Lung (tissue), 12 donors: ENCODE measurements around the gene NNT. TPM values are rescaled to one million over a fixed set of nuclear protein-coding genes. Genes with fewer than 3 reads are reported as not detected.

Experiments used
- ATAC-seq: fragments of 200-7000 bp; cut with Tn5 transposase; one replicate; pipeline ENCODE4 v1.9.1; 2020; ENCODE audit warnings: moderate number of reproducible peaks; ENCODE audit not compliant: insufficient read depth, low FRiP score
- DNase-seq, 3 donors: peaks; one replicate each; pipeline ENCODE4 v3.0.0-alpha.2; 2013 to 2017
- H3K27ac ChIP-seq, 2 donors: one replicate each; pipeline ENCODE4 v1.5.1; 2013; ENCODE audit warnings: mild to moderate bottlenecking in 2 of 2, moderate library complexity in 2 of 2, control low read depth in 1 of 2, inconsistent platforms in 1 of 2, low read depth in 1 of 2, low read length in 1 of 2
- H3K27me3 ChIP-seq, 3 donors: one replicate each; pipeline ENCODE4 v1.5.1; 2013; ENCODE audit warnings: low read length in 2 of 3; ENCODE audit not compliant: control insufficient read depth in 3 of 3, insufficient read depth in 3 of 3
- H3K36me3 ChIP-seq, 4 donors: one replicate each; pipeline ENCODE4 v1.5.1; 2013; ENCODE audit warnings: low read length in 4 of 4, mild to moderate bottlenecking in 1 of 4, moderate library complexity in 1 of 4; ENCODE audit not compliant: control insufficient read depth in 4 of 4, insufficient read depth in 4 of 4
- H3K4me1 ChIP-seq, 5 donors: one replicate each; pipeline ENCODE4 v1.5.1; 2013; ENCODE audit warnings: low read length in 5 of 5, mild to moderate bottlenecking in 2 of 5, moderate library complexity in 1 of 5; ENCODE audit not compliant: control insufficient read depth in 5 of 5, insufficient read depth in 5 of 5
- H3K4me3 ChIP-seq: one replicate; pipeline ENCODE4 v1.5.1; 2013; ENCODE audit warnings: mild to moderate bottlenecking, control low read depth, moderate library complexity
- H3K9ac ChIP-seq, 2 donors: one replicate each; pipeline ENCODE4 v1.5.1; 2013; ENCODE audit warnings: low read length in 2 of 2, control low read depth in 1 of 2; ENCODE audit not compliant: insufficient read depth in 1 of 2
- H3K9me3 ChIP-seq, 4 donors: one replicate each; pipeline ENCODE4 v1.5.1; 2013; ENCODE audit warnings: low read length in 3 of 4, mild to moderate bottlenecking in 1 of 4, moderate library complexity in 1 of 4; ENCODE audit not compliant: control insufficient read depth in 4 of 4, insufficient read depth in 3 of 4
- WGBS, 2 donors: extraction: QIAGEN DNeasy Blood & Tissue Kit; methylation state at CpG; one replicate each; pipeline ENCODE4 v1.1.7; 2013; 5-methylcytosine and 5-hydroxymethylcytosine counted together
- polyA plus RNA-seq, 2 donors: library from polyadenylated mRNA; stranded (reverse); fragments of 200-250 nt; gene quantifications; one replicate each; pipeline ENCODE4 v1.2.1, GENCODE V29; 2013
- total RNA-seq, 2 donors: library from RNA; depleted of rRNA in 1 of 2; stranded (reverse); fragments of >200 nt in 1 of 2; gene quantifications; one replicate each; pipeline ENCODE4 v1.2.1, GENCODE V29; 2014 to 2021
- TF ChIP-seq, protein P1 (sequence below): IDR thresholded peaks from 2 replicates; pipeline ENCODE4 v1.5.1; 2012; ENCODE audit warnings: mild to moderate bottlenecking; ENCODE audit errors: control extremely low read depth, extremely low read depth
- donor health status: control.
- donor health status: control.
- donor health status: Bipolar disorder and iron deficiency.
- donor health status: healthy.
- donor health status: DM: yes; HTN: yes; CAD: no.

Gene NNT
- total and polyA plus RNA-seq, 4 donors, result 8.5 to 96.9 (median 35.0) TPM

DNA sequence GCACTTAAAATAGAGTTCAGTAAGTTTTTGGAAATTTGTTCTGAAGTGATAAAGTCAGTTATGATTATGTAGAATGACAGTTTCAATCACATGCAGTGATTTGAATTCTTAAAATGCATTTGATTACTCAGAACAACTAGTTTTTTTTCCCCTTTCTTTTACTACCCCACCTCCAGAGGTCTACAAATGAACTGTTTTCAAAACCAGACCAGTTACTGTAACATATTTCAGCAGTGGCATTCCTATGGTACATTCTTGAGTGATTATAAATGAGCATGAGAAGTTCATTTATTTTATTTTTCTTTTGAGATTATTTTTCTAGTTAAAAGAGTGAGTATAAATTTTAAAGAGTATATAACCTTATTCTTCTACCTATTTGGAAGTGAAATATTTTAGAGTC is 71.6 kb downstream of the NNT start:
- no peak overlapping the region for H3K9ac ChIP-seq
- ATAC-seq (no peak), DNase-seq (no peak)
- no peak overlapping the region for H3K4me3 ChIP-seq
- H3K4me1 ChIP-seq, result peaks cover 0 to 2% (median 0%) of the 10 kb centered on the region in 5 donors
- H3K9me3 ChIP-seq, result no peaks in the 10 kb centered on the region
- H3K27me3 ChIP-seq, result no peaks in the 10 kb centered on the region
- H3K27ac ChIP-seq, result no peak overlapping the region
- peaks cover 0 to 5% (median 4%) of the 10 kb centered on the region in 4 donors for H3K36me3 ChIP-seq
- TF ChIP-seq, protein P1, sequence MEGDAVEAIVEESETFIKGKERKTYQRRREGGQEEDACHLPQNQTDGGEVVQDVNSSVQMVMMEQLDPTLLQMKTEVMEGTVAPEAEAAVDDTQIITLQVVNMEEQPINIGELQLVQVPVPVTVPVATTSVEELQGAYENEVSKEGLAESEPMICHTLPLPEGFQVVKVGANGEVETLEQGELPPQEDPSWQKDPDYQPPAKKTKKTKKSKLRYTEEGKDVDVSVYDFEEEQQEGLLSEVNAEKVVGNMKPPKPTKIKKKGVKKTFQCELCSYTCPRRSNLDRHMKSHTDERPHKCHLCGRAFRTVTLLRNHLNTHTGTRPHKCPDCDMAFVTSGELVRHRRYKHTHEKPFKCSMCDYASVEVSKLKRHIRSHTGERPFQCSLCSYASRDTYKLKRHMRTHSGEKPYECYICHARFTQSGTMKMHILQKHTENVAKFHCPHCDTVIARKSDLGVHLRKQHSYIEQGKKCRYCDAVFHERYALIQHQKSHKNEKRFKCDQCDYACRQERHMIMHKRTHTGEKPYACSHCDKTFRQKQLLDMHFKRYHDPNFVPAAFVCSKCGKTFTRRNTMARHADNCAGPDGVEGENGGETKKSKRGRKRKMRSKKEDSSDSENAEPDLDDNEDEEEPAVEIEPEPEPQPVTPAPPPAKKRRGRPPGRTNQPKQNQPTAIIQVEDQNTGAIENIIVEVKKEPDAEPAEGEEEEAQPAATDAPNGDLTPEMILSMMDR, result no peak

DNA sequence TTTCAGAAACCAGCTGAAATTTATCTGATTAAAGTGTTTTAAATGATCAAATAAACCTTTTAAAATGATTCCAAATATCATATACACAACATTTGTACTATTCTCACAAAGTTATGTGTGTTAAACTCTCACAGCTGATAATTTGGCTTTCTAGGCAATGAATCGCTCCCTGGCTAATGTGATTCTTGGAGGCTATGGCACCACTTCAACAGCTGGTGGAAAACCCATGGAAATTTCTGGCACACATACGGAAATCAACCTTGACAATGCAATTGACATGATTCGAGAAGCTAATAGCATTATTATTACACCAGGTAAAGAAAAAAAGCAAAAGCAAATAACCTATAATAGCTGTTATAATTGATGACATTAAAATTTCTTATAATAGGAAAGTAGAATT is 72.4 kb downstream of the NNT start:
- ATAC-seq, result no peak
- Histone ChIP-seq H3K4me3 (no peak overlapping the region), H3K9me3 (no peaks in the 10 kb centered on the region), H3K36me3 (peaks cover 0 to 6% (median 5%) of the 10 kb centered on the region in 4 donors), H3K4me1 (peaks cover 0 to 2% (median 0%) of the 10 kb centered on the region in 5 donors), H3K27me3 (no peaks in the 10 kb centered on the region), H3K9ac (no peak overlapping the region), H3K27ac (no peak overlapping the region)
- DNase-seq, result no peak
- WGBS, 2 donors, result 97% methylated on average over 3 of the region's 3 CpGs
- TF ChIP-seq, protein P1, result no peak

DNA sequence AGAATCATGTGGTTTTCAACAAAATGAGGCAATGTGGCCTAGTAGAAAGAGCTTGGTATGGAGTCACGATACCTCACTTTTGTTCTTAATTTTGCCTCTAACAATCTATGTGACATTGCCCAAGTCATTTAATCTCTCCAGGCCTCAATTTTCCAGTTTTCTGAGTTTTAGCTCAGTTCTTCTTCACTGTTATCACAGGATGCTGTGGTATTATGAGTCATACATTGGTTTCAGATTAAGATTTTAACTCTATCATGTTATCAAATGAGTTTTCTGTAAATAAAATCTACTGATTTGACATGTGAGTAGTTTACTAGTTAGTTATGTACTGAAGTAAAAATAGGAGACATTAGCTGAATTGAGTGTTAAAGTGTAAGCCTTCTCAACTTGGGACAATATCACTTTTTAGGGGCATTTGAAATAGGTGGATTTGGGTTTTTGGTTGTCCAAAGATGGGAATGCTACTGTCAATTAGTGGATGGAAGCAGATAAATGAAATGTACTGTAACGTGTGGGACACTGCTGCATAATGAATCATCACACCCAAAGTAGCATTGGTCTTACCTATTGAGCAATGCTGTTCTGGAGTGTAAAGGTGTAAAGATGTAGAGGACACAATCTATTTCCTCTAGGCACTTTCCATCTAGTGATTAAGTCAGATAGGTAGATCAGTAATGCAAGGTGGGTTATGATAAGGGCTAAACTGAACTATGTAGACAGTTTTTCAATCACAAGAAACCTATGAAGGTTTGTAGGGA is 73.3 kb downstream of the NNT start:
- WGBS, 2 donors, result 94 to 99% methylated on average over 2 of the region's 2 CpGs
- no peak overlapping the region for H3K9ac ChIP-seq
- H3K27me3 ChIP-seq, result no peaks in the 10 kb centered on the region
- no peak for DNase-seq
- H3K36me3 ChIP-seq, result peaks cover 0 to 7% (median 6%) of the 10 kb centered on the region in 4 donors
- TF ChIP-seq, protein P1, result no peak
- H3K27ac ChIP-seq, result peak overlapping the region in 1 of 2 donors; percentile 38
- H3K4me3 ChIP-seq, result no peak overlapping the region
- ATAC-seq, result no peak
- no peaks in the 10 kb centered on the region for H3K9me3 ChIP-seq
- peaks cover 0 to 2% (median 0%) of the 10 kb centered on the region in 5 donors for H3K4me1 ChIP-seq
